GM12801 (cell line): ENCODE results near the gene C10orf71.

ENCODE experiments used
- TF ChIP-seq, protein P1 (sequence below): IDR thresholded peaks from one replicate; pipeline ENCODE4 v1.5.1; 2011; ENCODE audit warnings: control low read depth; ENCODE audit not compliant: insufficient read length; ENCODE audit errors: extremely low read depth

The C10orf71 gene

DNA sequence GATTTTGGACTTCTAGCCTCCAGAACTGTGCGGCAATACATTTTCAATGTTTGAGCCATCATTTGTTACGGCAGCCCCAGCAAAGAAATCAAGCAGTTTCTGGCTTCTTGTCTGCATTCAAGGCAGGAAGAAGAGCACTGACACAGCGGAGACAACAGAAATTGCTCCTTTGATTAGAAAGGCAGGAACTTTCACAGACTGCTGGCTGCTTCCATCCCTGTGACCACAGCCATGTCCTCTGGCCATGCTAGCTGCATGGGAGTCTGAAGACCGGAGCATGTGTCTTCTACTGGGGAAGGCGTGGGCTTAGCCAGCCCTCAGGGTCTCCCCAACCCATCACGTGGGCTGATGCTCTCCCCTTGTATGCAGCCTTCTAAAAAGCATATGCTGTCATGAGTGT, 19.1 kb downstream of the C10orf71 start:
- TF ChIP-seq, protein P1, sequence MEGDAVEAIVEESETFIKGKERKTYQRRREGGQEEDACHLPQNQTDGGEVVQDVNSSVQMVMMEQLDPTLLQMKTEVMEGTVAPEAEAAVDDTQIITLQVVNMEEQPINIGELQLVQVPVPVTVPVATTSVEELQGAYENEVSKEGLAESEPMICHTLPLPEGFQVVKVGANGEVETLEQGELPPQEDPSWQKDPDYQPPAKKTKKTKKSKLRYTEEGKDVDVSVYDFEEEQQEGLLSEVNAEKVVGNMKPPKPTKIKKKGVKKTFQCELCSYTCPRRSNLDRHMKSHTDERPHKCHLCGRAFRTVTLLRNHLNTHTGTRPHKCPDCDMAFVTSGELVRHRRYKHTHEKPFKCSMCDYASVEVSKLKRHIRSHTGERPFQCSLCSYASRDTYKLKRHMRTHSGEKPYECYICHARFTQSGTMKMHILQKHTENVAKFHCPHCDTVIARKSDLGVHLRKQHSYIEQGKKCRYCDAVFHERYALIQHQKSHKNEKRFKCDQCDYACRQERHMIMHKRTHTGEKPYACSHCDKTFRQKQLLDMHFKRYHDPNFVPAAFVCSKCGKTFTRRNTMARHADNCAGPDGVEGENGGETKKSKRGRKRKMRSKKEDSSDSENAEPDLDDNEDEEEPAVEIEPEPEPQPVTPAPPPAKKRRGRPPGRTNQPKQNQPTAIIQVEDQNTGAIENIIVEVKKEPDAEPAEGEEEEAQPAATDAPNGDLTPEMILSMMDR: no peak

GRCh38 chr10:49318755-49319154, 19.8 kb downstream of the C10orf71 start:
- TF ChIP-seq, protein P1: no peak

GRCh38 chr10:49319206-49319605, 20.2 kb downstream of the C10orf71 start:
- TF ChIP-seq, protein P1: no peak

GRCh38 chr10:49320191-49320590, 21.2 kb downstream of the C10orf71 start:
- TF ChIP-seq, protein P1: no peak

GRCh38 chr10:49321021-49321420, 22.1 kb downstream of the C10orf71 start:
- TF ChIP-seq, protein P1: no peak

GRCh38 chr10:49322371-49323170, 23.6 kb downstream of the C10orf71 start:
- TF ChIP-seq, protein P1: no peak

GRCh38 chr10:49323171-49323895, 24.4 kb downstream of the C10orf71 start:
- TF ChIP-seq, protein P1: no peak
